K562 (cell line): Measurements from ENCODE around the gene SLC34A3. TPM values are rescaled to one million over a fixed set of nuclear protein-coding genes. Genes with fewer than 3 reads are reported as not detected.
A peak's percentile ranks its signal among the peaks of the same experiment; 100 is the strongest.

Experiments
- ASH1L ChIP-seq: fragments of 450-650 bp; IDR thresholded peaks from 2 replicates; pipeline ENCODE4 v1.6.1; 2018; ENCODE audit warnings: borderline replicate concordance, mild to moderate bottlenecking, low read depth; ENCODE audit not compliant: partially characterized antibody
- BDP1 ChIP-seq: IDR thresholded peaks from 3 replicates; pipeline ENCODE4 v1.6.1; 2011; ENCODE audit not compliant: insufficient read length, insufficient read depth
- BRD9 ChIP-seq: fragments of 450-650 bp; IDR thresholded peaks from 2 replicates; pipeline ENCODE4 v1.6.1; 2018; ENCODE audit warnings: low read depth; ENCODE audit not compliant: partially characterized antibody
- CEBPZ ChIP-seq: fragments of 150-350 bp; IDR thresholded peaks from 2 replicates; pipeline ENCODE4 v1.6.1; 2014; ENCODE audit warnings: low read depth, mild to moderate bottlenecking, low read length, borderline replicate concordance
- NFE2 ChIP-seq: IDR thresholded peaks from 2 replicates; pipeline ENCODE4 v1.6.1; 2014; ENCODE audit warnings: antibody characterized with exemption, low read depth
- NFRKB ChIP-seq: fragments of 450-650 bp; IDR thresholded peaks from 2 replicates; pipeline ENCODE4 v1.6.1; 2016; ENCODE audit warnings: low read depth
- NR2C1 ChIP-seq, 2 experiments: fragments of 450-650 bp; IDR thresholded peaks; 2 replicates each; pipeline ENCODE4 v1.6.1; 2017; ENCODE audit warnings: mild to moderate bottlenecking in 2 of 2, antibody characterized with exemption in 1 of 2, inconsistent platforms in 1 of 2, missing compliant biosample characterization in 1 of 2, missing genetic modification characterization in 1 of 2
- RFX7 ChIP-seq: fragments of 250-450 bp; sonication (Bioruptor Pico); IDR thresholded peaks from 2 replicates; pipeline ENCODE4 v1.5.1; 2021; ENCODE audit warnings: mild to moderate bottlenecking
- SNIP1 ChIP-seq: fragments of 450-650 bp; IDR thresholded peaks from 2 replicates; pipeline ENCODE4 v1.7.1; 2017; ENCODE audit warnings: low read depth, mild to moderate bottlenecking
- TAF9B ChIP-seq: fragments of 450-650 bp; IDR thresholded peaks from 2 replicates; pipeline ENCODE4 v1.6.1; 2018; ENCODE audit warnings: mild to moderate bottlenecking; ENCODE audit not compliant: partially characterized antibody
- YY1 ChIP-seq, 3 experiments: IDR thresholded peaks; 2 replicates each; pipeline ENCODE4 v1.6.1; 2011; ENCODE audit warnings: low read length in 2 of 3, mild to moderate bottlenecking in 2 of 3, moderate library complexity in 2 of 3, borderline replicate concordance in 1 of 3, control low read depth in 1 of 3, low read depth in 1 of 3; ENCODE audit not compliant: insufficient read depth in 3 of 3, insufficient replicate concordance in 2 of 3, control insufficient read depth in 1 of 3, insufficient read length in 1 of 3; ENCODE audit errors: extremely low read depth in 1 of 3
- ZEB2 ChIP-seq: fragments of 450-650 bp; IDR thresholded peaks from 2 replicates; pipeline ENCODE4 v1.6.1; 2016
- ZNF134 ChIP-seq: fragments of 250-450 bp; sonication (Bioruptor Pico); conservative IDR thresholded peaks from 2 replicates; pipeline ENCODE4 v1.4.0; 2020
- ZNF764 ChIP-seq: fragments of 250-450 bp; sonication (Bioruptor Pico); IDR thresholded peaks from 2 replicates; pipeline ENCODE4 v1.4.0; 2020; ENCODE audit warnings: low read depth, mild to moderate bottlenecking, moderate library complexity
- polyA plus RNA-seq, 8 experiments: library from polyadenylated mRNA; depleted of rRNA in 4 of 8; stranded (reverse) in 5 of 8; unstranded in 3 of 8; fragments of >200 nt; fragmentation: Nextera tagmentation in 2 of 8; fragmentation: Illumina TruSeq in 1 of 8; extraction: Ambion mirVana in 2 of 8; extraction: Trizol in 1 of 8; gene quantifications; 2 replicates each; pipeline versions ENCODE4 v1.2.1 to v1.2.3, GENCODE V29; 2011 to 2014; ENCODE audit warnings: inconsistent platforms in 1 of 8, missing spikeins in 1 of 8
- total RNA-seq, 7 experiments: library from RNA; depleted of rRNA in 6 of 7; stranded (reverse); fragments of >200 nt in 6 of 7; fragmentation: Illumina TruSeq in 2 of 7; extraction: Trizol in 2 of 7; gene quantifications; 2 replicates each; pipeline versions ENCODE4 v1.2.1 to v1.2.3, GENCODE V29; 2011 to 2021; ENCODE audit warnings: low replicate concordance in 1 of 7
- TF ChIP-seq, protein P1 (sequence below): sonication (generic); formaldehyde crosslinking; IDR thresholded peaks from 2 replicates; pipeline ENCODE4 v1.8.1; 2023; ENCODE audit warnings: missing genetic modification reagents, mild to moderate bottlenecking, borderline replicate concordance
- TF ChIP-seq, protein P2 (sequence below): fragments of 250-450 bp; sonication (Bioruptor Pico); IDR thresholded peaks from 2 replicates; pipeline ENCODE4 v1.6.1; 2021; ENCODE audit warnings: mild to moderate bottlenecking

SLC34A3 gene
- total and polyA plus RNA-seq, 9 of the 15 experiments (the other 6 are each of a cell fraction or from before 2014, with no cell fraction given) = not detected

GRCh38 chr9:137217276-137218211 lies 13.2 kb upstream of the SLC34A3 start (continued):
- TF ChIP-seq, protein P1, sequence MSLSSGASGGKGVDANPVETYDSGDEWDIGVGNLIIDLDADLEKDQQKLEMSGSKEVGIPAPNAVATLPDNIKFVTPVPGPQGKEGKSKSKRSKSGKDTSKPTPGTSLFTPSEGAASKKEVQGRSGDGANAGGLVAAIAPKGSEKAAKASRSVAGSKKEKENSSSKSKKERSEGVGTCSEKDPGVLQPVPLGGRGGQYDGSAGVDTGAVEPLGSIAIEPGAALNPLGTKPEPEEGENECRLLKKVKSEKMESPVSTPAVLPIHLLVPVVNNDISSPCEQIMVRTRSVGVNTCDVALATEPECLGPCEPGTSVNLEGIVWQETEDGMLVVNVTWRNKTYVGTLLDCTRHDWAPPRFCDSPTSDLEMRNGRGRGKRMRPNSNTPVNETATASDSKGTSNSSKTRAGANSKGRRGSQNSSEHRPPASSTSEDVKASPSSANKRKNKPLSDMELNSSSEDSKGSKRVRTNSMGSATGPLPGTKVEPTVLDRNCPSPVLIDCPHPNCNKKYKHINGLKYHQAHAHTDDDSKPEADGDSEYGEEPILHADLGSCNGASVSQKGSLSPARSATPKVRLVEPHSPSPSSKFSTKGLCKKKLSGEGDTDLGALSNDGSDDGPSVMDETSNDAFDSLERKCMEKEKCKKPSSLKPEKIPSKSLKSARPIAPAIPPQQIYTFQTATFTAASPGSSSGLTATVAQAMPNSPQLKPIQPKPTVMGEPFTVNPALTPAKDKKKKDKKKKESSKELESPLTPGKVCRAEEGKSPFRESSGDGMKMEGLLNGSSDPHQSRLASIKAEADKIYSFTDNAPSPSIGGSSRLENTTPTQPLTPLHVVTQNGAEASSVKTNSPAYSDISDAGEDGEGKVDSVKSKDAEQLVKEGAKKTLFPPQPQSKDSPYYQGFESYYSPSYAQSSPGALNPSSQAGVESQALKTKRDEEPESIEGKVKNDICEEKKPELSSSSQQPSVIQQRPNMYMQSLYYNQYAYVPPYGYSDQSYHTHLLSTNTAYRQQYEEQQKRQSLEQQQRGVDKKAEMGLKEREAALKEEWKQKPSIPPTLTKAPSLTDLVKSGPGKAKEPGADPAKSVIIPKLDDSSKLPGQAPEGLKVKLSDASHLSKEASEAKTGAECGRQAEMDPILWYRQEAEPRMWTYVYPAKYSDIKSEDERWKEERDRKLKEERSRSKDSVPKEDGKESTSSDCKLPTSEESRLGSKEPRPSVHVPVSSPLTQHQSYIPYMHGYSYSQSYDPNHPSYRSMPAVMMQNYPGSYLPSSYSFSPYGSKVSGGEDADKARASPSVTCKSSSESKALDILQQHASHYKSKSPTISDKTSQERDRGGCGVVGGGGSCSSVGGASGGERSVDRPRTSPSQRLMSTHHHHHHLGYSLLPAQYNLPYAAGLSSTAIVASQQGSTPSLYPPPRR (CRISPR knock-in tag) = no peak
- no peak for TF ChIP-seq NFRKB
- no peak for TF ChIP-seq RFX7
- TF ChIP-seq ZNF764 = no peak
- no peak for TF ChIP-seq ASH1L
- TF ChIP-seq ZEB2 = 0 out of 2 replicates have a peak, but pooled peaks have one; percentile 31
- TF ChIP-seq NFE2 = no peak
- no peak for TF ChIP-seq NR2C1 (IDR thresholded peaks at IDR 0.05)
- no peak for TF ChIP-seq NR2C1 (tag; IDR thresholded peaks at IDR 0.05)
- no peak for TF ChIP-seq BDP1
- TF ChIP-seq, protein P2, sequence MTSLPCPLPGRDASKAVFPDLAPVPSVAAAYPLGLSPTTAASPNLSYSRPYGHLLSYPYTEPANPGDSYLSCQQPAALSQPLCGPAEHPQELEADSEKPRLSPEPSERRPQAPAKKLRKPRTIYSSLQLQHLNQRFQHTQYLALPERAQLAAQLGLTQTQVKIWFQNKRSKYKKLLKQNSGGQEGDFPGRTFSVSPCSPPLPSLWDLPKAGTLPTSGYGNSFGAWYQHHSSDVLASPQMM = no peak
- no peak for TF ChIP-seq CEBPZ
- peak in 2 of 3 experiments; percentile 19 to 66 for TF ChIP-seq YY1 (IDR thresholded peaks at IDR 0.05; ENCODE audit: borderline replicate concordance in 1 of 3, control insufficient read depth in 1 of 3, extremely low read depth in 1 of 3, insufficient read depth in 3 of 3, insufficient read length in 1 of 3, insufficient replicate concordance in 2 of 3, low read depth in 1 of 3, low read length in 2 of 3)
- no peak for TF ChIP-seq ZNF134
- TF ChIP-seq BRD9 = no peak
- TF ChIP-seq TAF9B = peak; percentile 16
- TF ChIP-seq SNIP1 = no peak
